ENCODE data around the gene TMEM248. TPM values are rescaled to one million over a fixed set of nuclear protein-coding genes. Genes with fewer than 3 reads are reported as not detected.
"Not testable (repeated sequence)": the region's sequence is repeated elsewhere in the genome, so short reads cannot be mapped to it uniquely, and the experiment has no call there.

Gene TMEM248
- total RNA-seq, 4 donors from 2014 or later: 95.9 to 595 (median 166) TPM

- H3K9me3 ChIP-seq; in situ Hi-C loops (cut with MboI; ENCODE audit: low pct_ligation_motif_present in 1 of 4, low pct_unique_long_range_greater_than_20kb in 1 of 4, low sequenced_read_pairs in 3 of 4); intact Hi-C loops (cut with DNase I; ENCODE audit: low total_unique reads); DNase-seq; H3K27me3 ChIP-seq: not testable (repeated sequence)
- peak overlapping the region in 3 of 4 donors; percentile 52 to 81 (median 58) for H3K4me3 ChIP-seq
- H3K4me1 ChIP-seq: peaks cover 10 to 31% (median 16%) of the 10 kb centered on the region in 4 donors
- 31 to 41% methylated on average over 2 to 5 of the region's 5 CpGs for WGBS, 2 donors (ENCODE audit: low coverage in 1 of 2)
- H3K36me3 ChIP-seq: peaks cover 0 to 35% (median 18%) of the 10 kb centered on the region in 4 donors
- H3K27ac ChIP-seq: peak overlapping the region; percentile 93 to 99 (median 98)
Observed at GRCh38 chr7:66994051-66994450, 73.0 kb downstream of the TMEM248 start.

GRCh38 chr7:66994691-66995049, 73.6 kb downstream of the TMEM248 start:
- 0% methylated on average over 3 to 9 of the region's 9 CpGs for WGBS, 2 donors (ENCODE audit: low coverage in 1 of 2)
- Histone ChIP-seq H3K4me3 (peak overlapping the region; percentile 52 to 81 (median 56)), H3K36me3 (peaks cover 0 to 31% (median 16%) of the 10 kb centered on the region in 4 donors), H3K27ac (peak overlapping the region; percentile 93 to 99 (median 98)), H3K4me1 (peaks cover 10 to 31% (median 16%) of the 10 kb centered on the region in 4 donors)
- H3K27me3 ChIP-seq; in situ Hi-C loops (cut with MboI; ENCODE audit: low pct_ligation_motif_present in 1 of 4, low pct_unique_long_range_greater_than_20kb in 1 of 4, low sequenced_read_pairs in 3 of 4); H3K9me3 ChIP-seq; intact Hi-C loops (cut with DNase I; ENCODE audit: low total_unique reads): not testable (repeated sequence)
- DNase-seq: peak; percentile 70
- peak; percentile 87 to 94 (median 94) for TF ChIP-seq POLR2AphosphoS5 (IDR thresholded peaks at IDR 0.05)
- peak in 4 of 5 experiments; percentile 22 to 33 (median 29) for TF ChIP-seq CTCF (IDR thresholded peaks at IDR 0.05)
- TF ChIP-seq EP300 (IDR thresholded peaks at IDR 0.05; ENCODE audit: low read depth): peak; percentile 41

GRCh38 chr7:66995050-66995776, 74.2 kb downstream of the TMEM248 start, which contains the start of gene SBDS:
Gene SBDS (minus strand): TSS chr7:66995586. CDS start chr7:66995417, 169 bp downstream.
- TF ChIP-seq POLR2AphosphoS5 (IDR thresholded peaks at IDR 0.05): peak; percentile 98 to 99 (median 99)
- TF ChIP-seq POLR2A (IDR thresholded peaks at IDR 0.05): peak; percentile 99
- in situ Hi-C loops (cut with MboI; ENCODE audit: low pct_ligation_motif_present in 1 of 4, low pct_unique_long_range_greater_than_20kb in 1 of 4, low sequenced_read_pairs in 3 of 4); H3K27me3 ChIP-seq; H3K9me3 ChIP-seq; intact Hi-C loops (cut with DNase I; ENCODE audit: low total_unique reads): not testable (repeated sequence)
- Histone ChIP-seq H3K4me1 (peaks cover 10 to 31% (median 16%) of the 10 kb centered on the region in 4 donors), H3K27ac (peak within 1 kb of the TSS; percentile 93 to 99 (median 98)), H3K4me3 (peak within 1 kb of the TSS; percentile 52 to 81 (median 56)), H3K36me3 (peaks cover 0 to 27% (median 14%) of the 10 kb centered on the region in 4 donors)
- peak; percentile 96 for DNase-seq
- WGBS, 2 donors (ENCODE audit: low coverage in 1 of 2): 1 to 2% methylated on average over 13 to 57 of the region's 59 CpGs

- H3K4me3 ChIP-seq: peak within 1 kb of the TSS; percentile 35 to 93 (median 63)
- peak within 1 kb of the TSS; percentile 93 to 99 (median 98) for H3K27ac ChIP-seq
- H3K4me1 ChIP-seq: peaks cover 10 to 31% (median 16%) of the 10 kb centered on the region in 4 donors
- H3K9me3 ChIP-seq; H3K27me3 ChIP-seq; in situ Hi-C loops (cut with MboI; ENCODE audit: low pct_ligation_motif_present in 1 of 4, low pct_unique_long_range_greater_than_20kb in 1 of 4, low sequenced_read_pairs in 3 of 4); intact Hi-C loops (cut with DNase I; ENCODE audit: low total_unique reads): not testable (repeated sequence)
- peaks cover 0 to 18% (median 10%) of the 10 kb centered on the region in 4 donors for H3K36me3 ChIP-seq
- 0% methylated on average over 5 to 31 of the region's 44 CpGs for WGBS, 2 donors (ENCODE audit: low coverage in 1 of 2)
- peak; percentile 99 for DNase-seq
- peak; percentile 88 for TF ChIP-seq POLR2A (IDR thresholded peaks at IDR 0.05)
- TF ChIP-seq POLR2AphosphoS5 (IDR thresholded peaks at IDR 0.05): peak; percentile 74 to 91 (median 89)
Observed at GRCh38 chr7:66996444-66997191, 75.6 kb downstream of the TMEM248 start, which contains the start of gene TYW1. Gene TYW1 (plus strand): TSS chr7:66996833. CDS start chr7:66996979, 146 bp downstream.

GRCh38 chr7:67000601-67001258, 79.7 kb downstream of the TMEM248 start:
- 41 to 61% methylated on average over 3 to 4 of the region's 5 CpGs for WGBS, 2 donors (ENCODE audit: low coverage in 1 of 2)
- intact Hi-C loops (cut with DNase I; ENCODE audit: low total_unique reads); H3K36me3 ChIP-seq; H3K9me3 ChIP-seq; H3K4me3 ChIP-seq; H3K27me3 ChIP-seq; H3K4me1 ChIP-seq; in situ Hi-C loops (cut with MboI; ENCODE audit: low pct_ligation_motif_present in 1 of 4, low pct_unique_long_range_greater_than_20kb in 1 of 4, low sequenced_read_pairs in 3 of 4); DNase-seq; H3K27ac ChIP-seq: not testable (repeated sequence)
- TF ChIP-seq CTCF (IDR thresholded peaks at IDR 0.05): peak in 3 of 5 experiments; percentile 43 to 46 (median 45)

- H3K4me3 ChIP-seq; H3K27me3 ChIP-seq; in situ Hi-C loops (cut with MboI; ENCODE audit: low pct_ligation_motif_present in 1 of 4, low pct_unique_long_range_greater_than_20kb in 1 of 4, low sequenced_read_pairs in 3 of 4); DNase-seq; intact Hi-C loops (cut with DNase I; ENCODE audit: low total_unique reads); H3K4me1 ChIP-seq; H3K9me3 ChIP-seq; H3K27ac ChIP-seq: not testable (repeated sequence)
- 60 to 93% methylated on average over 1 to 2 of the region's 2 CpGs for WGBS, 2 donors (ENCODE audit: low coverage in 1 of 2)
- peaks cover 0 to 11% (median 1%) of the 10 kb centered on the region in 4 donors for H3K36me3 ChIP-seq
Observed at GRCh38 chr7:67004145-67004544, 83.1 kb downstream of the TMEM248 start.
